22Rv1 (cell line): ENCODE measurements around the gene C9.

ENCODE experiments used
- CTCF ChIP-seq: fragments of 450-650 bp; IDR thresholded peaks from 2 replicates; pipeline ENCODE4 v1.5.1; 2017; ENCODE audit warnings: mild to moderate bottlenecking
- ZFX ChIP-seq: fragments of 450-650 bp; IDR thresholded peaks from 2 replicates; pipeline ENCODE4 v1.6.1; 2017; ENCODE audit warnings: antibody characterized with exemption, borderline replicate concordance

- TF ChIP-seq CTCF (no peak), ZFX (no peak)
Measured at GRCh38 chr5:39256477-39257235, 107.6 kb downstream of the C9 start.
